Adrenal gland (tissue), 12 donors: ENCODE results near the gene MCF2L. TPM values are rescaled to one million over a fixed set of nuclear protein-coding genes. Genes with fewer than 3 reads are reported as not detected.

Experiments used
- DNase-seq, 7 donors: peaks; one replicate each; pipeline ENCODE4 v3.0.0-alpha.2; 2019 to 2020
- H3K27ac ChIP-seq, 5 donors: fragments of 200-600 bp; sonication (generic) in 4 of 5; 1 replicate in 3 of 5; 2 replicates in 2 of 5; pipeline versions ENCODE4 v1.5.1 to v1.8.0; 2016 to 2020; ENCODE audit warnings: mild to moderate bottlenecking in 1 of 5
- H3K27me3 ChIP-seq: fragments of 200-600 bp; 2 replicates; pipeline ENCODE4 v1.8.0; 2021
- H3K36me3 ChIP-seq, 2 donors: fragments of 200-600 bp; replicated peaks in 1 of 2; 1 replicate in 1 of 2; 2 replicates in 1 of 2; pipeline versions ENCODE4 v1.5.1 to v1.8.0; 2018 to 2022
- H3K4me1 ChIP-seq, 2 donors: fragments of 200-600 bp; replicated peaks in 1 of 2; 1 replicate in 1 of 2; 2 replicates in 1 of 2; pipeline versions ENCODE4 v1.5.1 to v1.8.0; 2018 to 2021
- H3K4me3 ChIP-seq, 4 donors: fragments of 200-600 bp; sonication (generic) in 3 of 4; one replicate each; pipeline ENCODE4 v1.5.1; 2016 to 2018
- H3K9me3 ChIP-seq, 3 donors: fragments of 200-600 bp; sonication (generic) in 1 of 3; replicated peaks in 1 of 3; 1 replicate in 2 of 3; 2 replicates in 1 of 3; pipeline versions ENCODE4 v1.5.1 to v1.8.0; 2016 to 2021
- CTCF ChIP-seq, 6 experiments: fragments of 450-650 bp in 4 of 6; fragments of 200-600 bp in 2 of 6; sonication (generic) in 1 of 6; IDR thresholded peaks; 1 replicate in 5 of 6; 2 replicates in 1 of 6; pipeline versions ENCODE4 v1.5.1 to v1.8.0; 2016 to 2021; ENCODE audit warnings: antibody characterized with exemption in 6 of 6, mild to moderate bottlenecking in 2 of 6, moderate library complexity in 1 of 6
- POLR2A ChIP-seq, 2 donors: fragments of 450-650 bp; IDR thresholded peaks; one replicate each; pipeline ENCODE4 v1.6.1; 2017; ENCODE audit warnings: antibody characterized with exemption in 2 of 2, mild to moderate bottlenecking in 2 of 2, moderate library complexity in 1 of 2
- WGBS, 4 donors: extraction: QIAGEN DNeasy Blood & Tissue Kit in 2 of 4; methylation state at CpG; one replicate each; pipeline versions ENCODE4 v1.1.5 to v1.1.7; 2013 to 2017; 5-methylcytosine and 5-hydroxymethylcytosine counted together
- intact Hi-C, 2 donors: fragments of 100-400 bp; cut with DNase I; formaldehyde crosslinking; loops; one replicate each; pipeline versions ENCODE4 v1.14.1 to v1.15.0; 2022 to 2023
- polyA plus RNA-seq, 3 donors: library from polyadenylated mRNA; stranded (reverse); fragments of 200-250 nt in 2 of 3; fragments of 350-450 nt in 1 of 3; fragmentation: Illumina TruSeq in 1 of 3; extraction: RNeasy Lipid Tissue Mini Kit (QIAGEN cat#74804) in 1 of 3; gene quantifications; one replicate each; pipeline ENCODE4 v1.2.3, GENCODE V29; 2013 to 2014
- total RNA-seq, 9 donors: library from RNA; depleted of rRNA in 4 of 9; stranded (reverse); fragments of >200 nt in 4 of 9; fragments of 120-200 nt in 1 of 9; fragmentation: NEBNext Ultra II Directional in 1 of 9; extraction: Animal tissue kit (Norgen Biotek cat#: 25700) in 1 of 9; gene quantifications; one replicate each; pipeline versions ENCODE4 v1.1.0 to v1.2.4, GENCODE V29; 2013 to 2023
- donor health status: healthy with polysubstance abuse.
- donor health status: Bipolar disorder and iron deficiency.
- donor health status: DM: yes; HTN: yes; CAD: no.
- donor health status: DM: no; HTN: no; CAD: no.
- donor health status: DM: no; HTN: no; CAD: no.
- donor health status: DM: yes; HTN: yes; CAD: no.

The MCF2L gene
- total and polyA plus RNA-seq, 12 donors, result 7.6 to 49.0 (median 15.3) TPM

- whole genome bisulfite sequencing, 4 donors, result 81 to 91% (median 86%) methylated on average over 24 to 29 of the region's 29 CpGs
- Histone ChIP-seq H3K27ac (no peak overlapping the region), H3K36me3 (no peaks in the 10 kb centered on the region), H3K4me1 (no peaks in the 10 kb centered on the region), H3K9me3 (no peaks in the 10 kb centered on the region), H3K27me3 (no peaks in the 10 kb centered on the region), H3K4me3 (no peak overlapping the region)
- no peak for TF ChIP-seq POLR2A (IDR thresholded peaks at IDR 0.05)
- TF ChIP-seq CTCF (IDR thresholded peaks at IDR 0.05), result no peak
- no peak for DNase-seq
- intact Hi-C loops, result no loop called here
Measured at GRCh38 chr13:113064000-113064533, 95.1 kb downstream of the MCF2L start.

- whole genome bisulfite sequencing, 4 donors, result 79 to 85% (median 83%) methylated on average over 36 to 41 of the region's 41 CpGs
- Histone ChIP-seq H3K27me3 (no peaks in the 10 kb centered on the region), H3K36me3 (no peaks in the 10 kb centered on the region), H3K4me1 (no peaks in the 10 kb centered on the region), H3K27ac (no peak overlapping the region), H3K9me3 (no peaks in the 10 kb centered on the region), H3K4me3 (no peak overlapping the region)
- intact Hi-C loops, result no loop called here
- no peak for DNase-seq
- TF ChIP-seq CTCF (IDR thresholded peaks at IDR 0.05) (no peak), POLR2A (IDR thresholded peaks at IDR 0.05) (no peak)
Measured at GRCh38 chr13:113064534-113065405, 95.8 kb downstream of the MCF2L start.

- Histone ChIP-seq H3K4me1 (no peaks in the 10 kb centered on the region), H3K27me3 (no peaks in the 10 kb centered on the region), H3K27ac (no peak overlapping the region), H3K4me3 (no peak overlapping the region), H3K9me3 (no peaks in the 10 kb centered on the region), H3K36me3 (no peaks in the 10 kb centered on the region)
- TF ChIP-seq POLR2A (IDR thresholded peaks at IDR 0.05) (no peak), CTCF (IDR thresholded peaks at IDR 0.05) (no peak)
- 72 to 83% (median 83%) methylated on average over 14 to 29 of the region's 29 CpGs for WGBS, 4 donors
- DNase-seq, result no peak
- intact Hi-C loops, result no loop called here
Measured at GRCh38 chr13:113065406-113066141, 96.6 kb downstream of the MCF2L start.

- Histone ChIP-seq H3K4me3 (no peak overlapping the region), H3K36me3 (no peaks in the 10 kb centered on the region), H3K9me3 (no peaks in the 10 kb centered on the region), H3K27me3 (no peaks in the 10 kb centered on the region), H3K4me1 (no peaks in the 10 kb centered on the region), H3K27ac (no peak overlapping the region)
- no peak for DNase-seq
- 75 to 87% (median 80%) methylated on average over 6 to 10 of the region's 10 CpGs for WGBS, 4 donors
- no peak for TF ChIP-seq CTCF (IDR thresholded peaks at IDR 0.05)
- no peak for TF ChIP-seq POLR2A (IDR thresholded peaks at IDR 0.05)
- intact Hi-C loops, result no loop called here
Measured at GRCh38 chr13:113066142-113066455, 97.1 kb downstream of the MCF2L start.
